IPS-20b (cell line): ENCODE results near the gene C19orf85.
"Not testable (repeated sequence)": the region's sequence is repeated elsewhere in the genome, so short reads cannot be mapped to it uniquely, and the experiment has no call there.

Experiments used
- H3K27ac ChIP-seq: one replicate; pipeline ENCODE4 v1.5.1; 2013; ENCODE audit warnings: low read length
- H3K27me3 ChIP-seq: 2 replicates; pipeline ENCODE4 v1.6.1; 2013; ENCODE audit warnings: mild to moderate bottlenecking, low read length, inconsistent platforms; ENCODE audit not compliant: insufficient read depth
- H3K36me3 ChIP-seq: 2 replicates; pipeline ENCODE4 v1.6.1; 2013; ENCODE audit warnings: low read depth, mild to moderate bottlenecking, inconsistent platforms, low read length, moderate library complexity; ENCODE audit not compliant: insufficient read depth
- H3K4me1 ChIP-seq: 2 replicates; pipeline ENCODE4 v1.6.1; 2013; ENCODE audit warnings: mild to moderate bottlenecking, control low read depth, inconsistent platforms, low read length, moderate library complexity; ENCODE audit not compliant: insufficient read depth
- H3K4me3 ChIP-seq: 2 replicates; pipeline ENCODE4 v1.5.1; 2013; ENCODE audit warnings: mild to moderate bottlenecking, low read length, inconsistent platforms
- H3K9ac ChIP-seq: 2 replicates; pipeline ENCODE4 v1.6.1; 2013; ENCODE audit warnings: low read depth, mild to moderate bottlenecking, inconsistent platforms, low read length, moderate library complexity
- H3K9me3 ChIP-seq: 2 replicates; pipeline ENCODE4 v1.6.1; 2013; ENCODE audit warnings: mild to moderate bottlenecking, low read depth, low read length, inconsistent platforms; ENCODE audit not compliant: insufficient read depth

C19orf85 gene

GRCh38 chr19:55426042-55426441 is 38.5 kb downstream of the C19orf85 start:
- H3K4me3 ChIP-seq, result no peak overlapping the region
- H3K27me3 ChIP-seq, result no peaks in the 10 kb centered on the region; the same call in 1 of the 2 replicates
- H3K27ac ChIP-seq, result no peak overlapping the region
- no peaks in the 10 kb centered on the region for H3K4me1 ChIP-seq
- H3K9me3 ChIP-seq, result no peaks in the 10 kb centered on the region
- H3K9ac ChIP-seq, result no peak overlapping the region
- no peaks in the 10 kb centered on the region for H3K36me3 ChIP-seq

- no peaks in the 10 kb centered on the region for H3K36me3 ChIP-seq
- H3K9me3 ChIP-seq, result no peaks in the 10 kb centered on the region
- H3K27me3 ChIP-seq, result no peaks in the 10 kb centered on the region; the same call in 1 of the 2 replicates
- no peaks in the 10 kb centered on the region for H3K4me1 ChIP-seq
- H3K4me3 ChIP-seq, result no peak overlapping the region
- no peak overlapping the region for H3K27ac ChIP-seq
- H3K9ac ChIP-seq, result no peak overlapping the region
Observed at GRCh38 chr19:55424518-55424917, 40.0 kb downstream of the C19orf85 start.

GRCh38 chr19:55423225-55424005 is 41.1 kb downstream of the C19orf85 start:
- Histone ChIP-seq H3K4me1 (no peaks in the 10 kb centered on the region), H3K4me3 (no peak overlapping the region), H3K9me3 (no peaks in the 10 kb centered on the region), H3K27me3 (peaks cover 3% of the 10 kb centered on the region), H3K36me3 (no peaks in the 10 kb centered on the region), H3K27ac (no peak overlapping the region), H3K9ac (no peak overlapping the region)

GRCh38 chr19:55421281-55421680 is 43.3 kb downstream of the C19orf85 start:
- H3K36me3 ChIP-seq, H3K27me3 ChIP-seq, H3K9me3 ChIP-seq, H3K4me3 ChIP-seq, H3K27ac ChIP-seq, H3K4me1 ChIP-seq, H3K9ac ChIP-seq: not testable (repeated sequence)

GRCh38 chr19:55419624-55420236 is 44.8 kb downstream of the C19orf85 start:
- H3K27me3 ChIP-seq, result peaks cover 5% of the 10 kb centered on the region
- no peak overlapping the region for H3K9ac ChIP-seq
- H3K4me1 ChIP-seq, result no peaks in the 10 kb centered on the region

GRCh38 chr19:55419103-55419502 is 45.4 kb downstream of the C19orf85 start:
- H3K9me3 ChIP-seq, result no peaks in the 10 kb centered on the region
- H3K27me3 ChIP-seq, result peaks cover 5% of the 10 kb centered on the region
- no peak overlapping the region for H3K4me3 ChIP-seq
- H3K27ac ChIP-seq, result no peak overlapping the region
- H3K4me1 ChIP-seq, result no peaks in the 10 kb centered on the region
- no peaks in the 10 kb centered on the region for H3K36me3 ChIP-seq
- no peak overlapping the region for H3K9ac ChIP-seq

More at GRCh38 chr19:55419624-55420236, 44.8 kb downstream of the C19orf85 start:
- Histone ChIP-seq H3K4me3 (no peak overlapping the region), H3K9me3 (no peaks in the 10 kb centered on the region), H3K36me3 (no peaks in the 10 kb centered on the region), H3K27ac (no peak overlapping the region)

GRCh38 chr19:55418185-55418584 is 46.4 kb downstream of the C19orf85 start:
- H3K27ac ChIP-seq, result no peak overlapping the region
- no peaks in the 10 kb centered on the region for H3K9me3 ChIP-seq
- no peak overlapping the region for H3K9ac ChIP-seq
- H3K27me3 ChIP-seq, result peaks cover 5% of the 10 kb centered on the region
- H3K36me3 ChIP-seq, result no peaks in the 10 kb centered on the region
- no peak overlapping the region for H3K4me3 ChIP-seq
- H3K4me1 ChIP-seq, result no peaks in the 10 kb centered on the region
